Smooth muscle cell (in vitro differentiated cells): ENCODE data around the gene STPG1. TPM values are rescaled to one million over a fixed set of nuclear protein-coding genes. Genes with fewer than 3 reads are reported as not detected.

Source experiments
- DNase-seq: peaks from one replicate; lab custom pipeline; 2025; ENCODE audit not compliant: unreplicated experiment; lab: John Stamatoyannopoulos, UW
- H2AFZ ChIP-seq: fragments of 200-600 bp; sonication (generic); 2 replicates; pipeline ENCODE4 v1.6.0; 2016; ENCODE audit warnings: antibody characterized with exemption, low read depth, mild to moderate bottlenecking
- H3F3A ChIP-seq: fragments of 200-600 bp; sonication (generic); 2 replicates; pipeline ENCODE4 v1.6.0; 2017; ENCODE audit warnings: antibody characterized with exemption, low read depth
- H3K27ac ChIP-seq: fragments of 200-600 bp; sonication (generic); 2 replicates; pipeline ENCODE4 v1.5.1; 2016; ENCODE audit warnings: low read depth, mild to moderate bottlenecking
- H3K27me3 ChIP-seq: fragments of 200-600 bp; sonication (generic); 2 replicates; pipeline ENCODE4 v1.6.1; 2016; ENCODE audit warnings: low read depth, mild to moderate bottlenecking
- H3K36me3 ChIP-seq: fragments of 200-600 bp; sonication (generic); 2 replicates; pipeline ENCODE4 v1.5.1; 2016; ENCODE audit warnings: low read depth
- H3K4me1 ChIP-seq: fragments of 200-600 bp; sonication (generic); 2 replicates; pipeline ENCODE4 v1.5.1; 2016; ENCODE audit warnings: low read depth
- H3K4me2 ChIP-seq: fragments of 200-600 bp; sonication (generic); 2 replicates; pipeline ENCODE4 v1.6.0; 2016; ENCODE audit warnings: mild to moderate bottlenecking
- H3K4me3 ChIP-seq: fragments of 200-600 bp; sonication (generic); 2 replicates; pipeline ENCODE4 v1.5.1; 2016; ENCODE audit warnings: mild to moderate bottlenecking
- H3K79me2 ChIP-seq: fragments of 200-600 bp; sonication (generic); 2 replicates; pipeline ENCODE4 v1.6.0; 2016; ENCODE audit warnings: low read depth, mild to moderate bottlenecking
- H3K9ac ChIP-seq: fragments of 200-600 bp; sonication (generic); 2 replicates; pipeline ENCODE4 v1.6.0; 2016; ENCODE audit warnings: low read depth
- H3K9me3 ChIP-seq: fragments of 200-600 bp; sonication (generic); replicated peaks from 2 replicates; pipeline ENCODE4 v1.5.1; 2016; ENCODE audit warnings: low read depth
- H4K20me1 ChIP-seq: fragments of 200-600 bp; sonication (generic); 2 replicates; pipeline ENCODE4 v1.6.0; 2016; ENCODE audit warnings: low read depth
- CTCF ChIP-seq: fragments of 200-600 bp; sonication (generic); IDR thresholded peaks from 2 replicates; pipeline ENCODE4 v1.5.1; 2017; ENCODE audit warnings: borderline replicate concordance, mild to moderate bottlenecking, antibody characterized with exemption; ENCODE audit not compliant: insufficient read depth, poor library complexity, severe bottlenecking
- WGBS: methylation state at CpG from one replicate; pipeline ENCODE4 v1.1.7; 2016; ENCODE audit warnings: low lambda C conversion rate; 5-methylcytosine and 5-hydroxymethylcytosine counted together
- polyA plus RNA-seq: library from polyadenylated mRNA; unstranded; fragments of >200 nt; fragmentation: Nextera tagmentation; extraction: Ambion mirVana; gene quantifications from 2 replicates; pipeline ENCODE4 v1.2.1, GENCODE V29; 2016
- total RNA-seq: library from RNA; depleted of rRNA; stranded (reverse); fragments of >200 nt; gene quantifications from 2 replicates; pipeline ENCODE4 v1.2.3, GENCODE V29; 2014

Gene STPG1
- total and polyA plus RNA-seq, 2 experiments from 2014 or later, result 4.9 to 6.8 TPM

- Histone ChIP-seq H3K9me3 (no peaks in the 10 kb centered on the region), H3K36me3 (no peaks in the 10 kb centered on the region), H3F3A (peaks cover 6% of the 10 kb centered on the region), H3K4me2 (peak overlapping the region; percentile 92), H3K27me3 (no peaks in the 10 kb centered on the region), H3K4me3 (peak overlapping the region; percentile 83), H3K79me2 (no peaks in the 10 kb centered on the region), H3K4me1 (peaks cover 8% of the 10 kb centered on the region), H3K9ac (no peak overlapping the region), H3K27ac (no peak overlapping the region), H2AFZ (no peak overlapping the region), H4K20me1 (no peaks in the 10 kb centered on the region)
- WGBS, result 93% methylated on average over 1 of the region's 1 CpG
- no peak for DNase-seq
- TF ChIP-seq CTCF, result no peak
Observed at GRCh38 chr1:24412408-24412807, 1.2 kb downstream of the STPG1 start.

- H3K79me2 ChIP-seq, result no peaks in the 10 kb centered on the region
- no peak overlapping the region for H3K4me2 ChIP-seq
- H3K9ac ChIP-seq, result no peak overlapping the region
- H4K20me1 ChIP-seq, result no peaks in the 10 kb centered on the region
- peaks cover 8% of the 10 kb centered on the region for H3K4me1 ChIP-seq
- no peak overlapping the region for H3K4me3 ChIP-seq
- H3K9me3 ChIP-seq, result no peaks in the 10 kb centered on the region
- TF ChIP-seq CTCF, result no peak
- 81% methylated on average over 6 of the region's 6 CpGs for WGBS
- no peak for DNase-seq
- no peaks in the 10 kb centered on the region for H3K36me3 ChIP-seq
- no peak overlapping the region for H3K27ac ChIP-seq
- no peak overlapping the region for H2AFZ ChIP-seq
- peaks cover 6% of the 10 kb centered on the region for H3F3A ChIP-seq
- no peaks in the 10 kb centered on the region for H3K27me3 ChIP-seq
Observed at GRCh38 chr1:24411963-24412362, 1.6 kb downstream of the STPG1 start.

- no peaks in the 10 kb centered on the region for H4K20me1 ChIP-seq
- H3K4me2 ChIP-seq, result no peak overlapping the region
- H3K27ac ChIP-seq, result no peak overlapping the region
- no peaks in the 10 kb centered on the region for H3K36me3 ChIP-seq
- TF ChIP-seq CTCF, result no peak
- no peaks in the 10 kb centered on the region for H3K4me1 ChIP-seq
- no peaks in the 10 kb centered on the region for H3K79me2 ChIP-seq
- DNase-seq, result no peak
- no peaks in the 10 kb centered on the region for H3K27me3 ChIP-seq
- no peak overlapping the region for H3K9ac ChIP-seq
- no peaks in the 10 kb centered on the region for H3F3A ChIP-seq
- no peak overlapping the region for H3K4me3 ChIP-seq
- no peaks in the 10 kb centered on the region for H3K9me3 ChIP-seq
- 90% methylated on average over 7 of the region's 7 CpGs for WGBS
- no peak overlapping the region for H2AFZ ChIP-seq
Observed at GRCh38 chr1:24410750-24411149, 2.8 kb downstream of the STPG1 start.

- WGBS, result 74% methylated on average over 3 of the region's 3 CpGs
- no peaks in the 10 kb centered on the region for H3K36me3 ChIP-seq
- H3K27ac ChIP-seq, result peak overlapping the region; percentile 58
- H3K4me1 ChIP-seq, result no peaks in the 10 kb centered on the region
- no peaks in the 10 kb centered on the region for H3K27me3 ChIP-seq
- H3F3A ChIP-seq, result no peaks in the 10 kb centered on the region
- H2AFZ ChIP-seq, result no peak overlapping the region
- DNase-seq, result no peak
- no peaks in the 10 kb centered on the region for H4K20me1 ChIP-seq
- no peaks in the 10 kb centered on the region for H3K9me3 ChIP-seq
- H3K4me2 ChIP-seq, result no peak overlapping the region
- no peaks in the 10 kb centered on the region for H3K79me2 ChIP-seq
- no peak for TF ChIP-seq CTCF
- H3K9ac ChIP-seq, result no peak overlapping the region
- H3K4me3 ChIP-seq, result no peak overlapping the region
Observed at GRCh38 chr1:24409535-24409934, 4.0 kb downstream of the STPG1 start.
